ENCODE data around the gene SNAPC4.
"Not testable (repeated sequence)": the region's sequence is repeated elsewhere in the genome, so short reads cannot be mapped to it uniquely, and the experiment has no call there.

SNAPC4 gene

DNA sequence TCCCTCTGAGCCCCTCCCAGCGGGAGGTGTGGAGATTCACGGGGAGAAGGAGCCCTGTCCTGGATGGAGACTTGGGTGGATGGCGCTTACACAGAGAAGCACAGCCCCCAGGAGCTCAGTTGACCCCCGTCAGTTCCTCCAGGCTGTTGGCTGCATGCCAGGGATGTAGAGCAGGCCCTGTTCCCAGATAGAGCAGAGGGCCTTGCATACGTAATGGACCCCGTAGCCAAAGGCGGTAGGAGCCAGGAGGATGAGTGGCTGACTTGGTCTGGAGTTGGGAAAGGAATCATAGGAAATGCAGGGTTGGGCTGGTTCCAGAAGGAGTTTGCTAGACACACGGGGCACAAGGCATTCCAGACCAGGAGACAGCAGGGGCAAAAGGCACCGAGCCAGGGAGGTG is 13.0 kb upstream of the SNAPC4 start:
- DNase-seq, result no peak
- in situ Hi-C loops (cut with HindIII; ENCODE audit: low pct_ligation_motif_present, low pct_unique_long_range_greater_than_20kb, low sequenced_read_pairs), result no loop called here

DNA sequence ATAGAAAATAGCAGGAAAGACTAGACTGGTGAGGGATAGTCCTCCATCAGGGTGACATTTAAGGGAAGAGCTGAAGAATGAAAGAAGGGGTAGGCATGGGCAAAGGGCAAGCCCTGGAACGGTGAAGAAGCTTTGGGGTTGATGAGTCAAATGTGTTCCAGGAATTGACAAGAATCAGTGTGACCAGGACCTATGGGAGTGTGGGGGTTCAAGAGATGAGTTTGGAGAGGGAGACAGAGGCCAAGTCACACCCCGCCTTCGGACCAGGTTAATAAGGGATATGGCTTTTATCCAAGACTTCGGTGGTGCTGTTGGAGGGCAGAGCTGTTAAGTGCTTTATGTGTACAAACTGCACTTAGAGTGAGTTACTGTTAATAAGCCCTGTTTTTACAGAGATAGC is 11.4 kb upstream of the SNAPC4 start:
- DNase-seq, result no peak
- in situ Hi-C loops (cut with HindIII; ENCODE audit: low pct_ligation_motif_present, low pct_unique_long_range_greater_than_20kb, low sequenced_read_pairs), result no loop called here

- in situ Hi-C loops (cut with HindIII; ENCODE audit: low pct_ligation_motif_present, low pct_unique_long_range_greater_than_20kb, low sequenced_read_pairs), result no loop called here
- DNase-seq, result peak; percentile 87
Observed at GRCh38 chr9:136410500-136411287, 10.7 kb upstream of the SNAPC4 start, which contains the start of the genes ENTR1 and PMPCA. Gene ENTR1 (minus strand): TSS chr9:136410614. CDS start chr9:136410397, 217 bp downstream. Gene PMPCA (plus strand): TSS chr9:136410658. CDS start chr9:136410669, 11 bp downstream.

- in situ Hi-C loops (cut with HindIII; ENCODE audit: low pct_ligation_motif_present, low pct_unique_long_range_greater_than_20kb, low sequenced_read_pairs), result no loop called here
- DNase-seq, result peak; percentile 43
Observed at GRCh38 chr9:136409557-136410455, 9.8 kb upstream of the SNAPC4 start.

GRCh38 chr9:136407911-136408310 is 7.9 kb upstream of the SNAPC4 start:
- no peak for DNase-seq
- in situ Hi-C loops (cut with HindIII; ENCODE audit: low pct_ligation_motif_present, low pct_unique_long_range_greater_than_20kb, low sequenced_read_pairs), result no loop called here

DNA sequence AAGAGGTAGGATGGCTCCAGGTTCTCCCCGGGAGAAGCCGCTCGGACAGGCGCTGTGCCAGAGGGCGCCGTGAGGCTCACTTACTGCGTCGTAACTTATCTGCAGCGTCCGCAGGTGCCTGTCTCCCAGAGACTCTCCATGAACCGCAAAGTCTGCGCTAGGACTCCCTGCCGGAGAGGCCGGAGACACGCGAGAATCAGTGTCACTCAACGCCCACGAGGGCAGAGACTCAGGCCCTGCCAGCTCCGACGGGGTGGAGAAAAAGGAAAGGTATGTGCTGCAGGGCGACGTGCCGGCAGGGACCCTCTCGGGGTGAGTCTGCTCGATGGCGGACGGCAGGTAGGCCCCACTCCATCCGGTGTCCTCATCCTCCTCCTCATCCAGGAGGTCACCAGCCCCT is 7.1 kb upstream of the SNAPC4 start:
- in situ Hi-C loops (cut with HindIII; ENCODE audit: low pct_ligation_motif_present, low pct_unique_long_range_greater_than_20kb, low sequenced_read_pairs); DNase-seq: not testable (repeated sequence)

- DNase-seq; in situ Hi-C loops (cut with HindIII; ENCODE audit: low pct_ligation_motif_present, low pct_unique_long_range_greater_than_20kb, low sequenced_read_pairs): not testable (repeated sequence)
Observed at GRCh38 chr9:136405904-136406303, 5.9 kb upstream of the SNAPC4 start.

DNA sequence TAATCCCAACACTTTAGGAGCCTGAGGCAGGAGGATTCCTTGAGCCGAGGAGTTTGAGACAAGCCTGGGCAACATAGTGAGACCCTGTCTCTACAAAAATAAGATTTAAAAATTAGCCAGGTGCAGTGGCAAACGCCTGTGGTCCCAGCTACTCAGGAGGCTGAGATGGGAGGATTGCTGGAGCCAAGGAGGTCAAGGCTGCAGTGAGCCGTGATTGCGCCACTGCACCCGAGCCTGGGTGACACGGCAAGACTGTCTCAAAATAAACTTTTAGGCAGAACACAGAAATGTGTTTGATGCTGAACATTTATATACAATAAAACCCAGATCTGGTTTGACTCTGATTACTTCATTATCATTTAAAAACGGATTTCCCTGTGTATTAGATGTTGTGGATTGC is 5.5 kb upstream of the SNAPC4 start:
- in situ Hi-C loops (cut with HindIII; ENCODE audit: low pct_ligation_motif_present, low pct_unique_long_range_greater_than_20kb, low sequenced_read_pairs), result no loop called here

DNA sequence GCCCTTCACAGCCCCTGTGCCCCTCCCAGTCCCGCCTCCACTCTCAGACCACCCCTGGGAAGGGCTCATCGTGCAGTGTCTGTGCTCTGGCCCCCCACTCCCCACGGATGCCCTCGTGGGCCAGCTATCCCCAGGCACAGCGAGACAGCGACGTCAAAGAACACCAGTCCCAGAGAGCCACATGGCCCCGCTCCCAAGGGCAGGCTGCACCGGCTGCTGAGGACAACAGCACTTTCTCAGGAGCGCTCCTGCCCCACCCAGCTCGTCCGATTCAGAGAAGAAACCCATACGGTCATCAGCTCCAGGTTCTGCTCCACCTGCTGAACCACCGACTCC is 4.8 kb upstream of the SNAPC4 start:
- DNase-seq, result no peak

More for the DNA sequence above, 5.5 kb upstream of the SNAPC4 start:
- no peak for DNase-seq

GRCh38 chr9:136403915-136404800 is 4.2 kb upstream of the SNAPC4 start:
- in situ Hi-C loops (cut with HindIII; ENCODE audit: low pct_ligation_motif_present, low pct_unique_long_range_greater_than_20kb, low sequenced_read_pairs), result no loop called here
- no peak for DNase-seq

More for the DNA sequence above, 4.8 kb upstream of the SNAPC4 start:
- in situ Hi-C loops (cut with HindIII; ENCODE audit: low pct_ligation_motif_present, low pct_unique_long_range_greater_than_20kb, low sequenced_read_pairs), result no loop called here

DNA sequence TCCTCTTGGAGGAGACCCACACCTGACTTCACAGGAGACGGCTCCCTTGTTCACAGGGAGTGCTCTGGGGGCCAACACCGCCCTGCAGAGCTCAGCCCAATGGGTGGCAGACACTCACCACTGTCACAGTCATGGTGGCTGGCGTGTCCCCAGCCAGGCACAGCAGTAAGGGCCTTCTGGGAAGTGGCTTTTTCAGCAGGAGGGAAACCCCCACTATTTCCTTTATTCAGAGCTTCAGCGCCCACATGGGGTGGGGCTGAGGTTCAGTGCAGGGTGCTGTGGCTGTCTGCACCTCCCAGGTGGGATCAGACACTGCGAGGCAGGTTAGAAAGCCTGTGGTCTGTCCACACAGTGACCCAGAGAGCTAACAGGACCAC is 3.6 kb upstream of the SNAPC4 start:
- no peak for DNase-seq
- in situ Hi-C loops (cut with HindIII; ENCODE audit: low pct_ligation_motif_present, low pct_unique_long_range_greater_than_20kb, low sequenced_read_pairs), result no loop called here

DNA sequence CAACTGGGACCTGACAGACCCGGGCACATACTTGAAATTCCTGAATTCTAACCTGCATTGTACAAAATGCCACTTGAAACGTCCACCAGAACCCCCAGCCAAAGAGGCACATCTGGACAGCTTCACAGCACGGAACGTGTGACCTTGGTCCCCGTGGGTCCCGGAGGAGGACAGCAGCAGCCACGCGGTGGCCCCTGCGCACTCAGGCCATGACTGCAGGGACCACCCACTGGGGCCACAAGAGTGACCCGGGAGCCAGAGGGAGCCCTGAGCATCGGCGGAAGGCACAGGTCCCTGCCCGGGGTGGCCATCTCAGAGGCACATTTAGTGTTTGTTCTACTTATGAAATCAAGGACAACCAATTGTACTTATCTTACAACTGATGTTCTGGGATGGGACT is 2.1 kb upstream of the SNAPC4 start:
- in situ Hi-C loops (cut with HindIII; ENCODE audit: low pct_ligation_motif_present, low pct_unique_long_range_greater_than_20kb, low sequenced_read_pairs), result no loop called here
- no peak for DNase-seq

GRCh38 chr9:136401173-136401922 is 1.4 kb upstream of the SNAPC4 start:
- in situ Hi-C loops (cut with HindIII; ENCODE audit: low pct_ligation_motif_present, low pct_unique_long_range_greater_than_20kb, low sequenced_read_pairs), result no loop called here

GRCh38 chr9:136399176-136400037 is 563 bp downstream of the SNAPC4 start:
- in situ Hi-C loops (cut with HindIII; ENCODE audit: low pct_ligation_motif_present, low pct_unique_long_range_greater_than_20kb, low sequenced_read_pairs), result no loop called here

More at GRCh38 chr9:136401173-136401922, 1.4 kb upstream of the SNAPC4 start:
- no peak for DNase-seq

GRCh38 chr9:136398286-136398685 is 1.7 kb downstream of the SNAPC4 start:
- in situ Hi-C loops (cut with HindIII; ENCODE audit: low pct_ligation_motif_present, low pct_unique_long_range_greater_than_20kb, low sequenced_read_pairs), result no loop called here
- DNase-seq, result no peak

More at GRCh38 chr9:136399176-136400037, 563 bp downstream of the SNAPC4 start:
- peak; percentile 13 for DNase-seq

- in situ Hi-C loops (cut with HindIII; ENCODE audit: low pct_ligation_motif_present, low pct_unique_long_range_greater_than_20kb, low sequenced_read_pairs), result no loop called here
- DNase-seq, result no peak
Observed at GRCh38 chr9:136397643-136398042, 2.3 kb downstream of the SNAPC4 start.

DNA sequence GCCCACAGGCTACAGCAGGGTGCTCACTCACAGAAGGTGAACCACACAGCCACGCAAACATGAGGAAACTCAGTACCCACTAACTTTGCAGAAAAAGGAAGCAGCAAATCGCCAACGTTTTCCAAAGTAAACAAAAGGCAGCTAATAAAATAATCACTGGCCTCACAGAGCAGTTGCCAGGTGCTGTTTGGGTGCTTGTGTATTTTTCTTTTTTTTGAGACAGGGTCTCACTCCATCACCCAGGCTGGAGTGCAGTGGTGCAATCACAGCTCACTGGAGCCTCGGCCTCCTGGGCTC is 3.8 kb downstream of the SNAPC4 start:
- no peak for DNase-seq
- in situ Hi-C loops (cut with HindIII; ENCODE audit: low pct_ligation_motif_present, low pct_unique_long_range_greater_than_20kb, low sequenced_read_pairs), result no loop called here

Measured in ACHN (cell line).